M059J (cell line): ENCODE data around the gene NEU4. TPM values are rescaled to one million over a fixed set of nuclear protein-coding genes. Genes with fewer than 3 reads are reported as not detected.
A peak's percentile ranks its signal among the peaks of the same experiment; 100 is the strongest.

ENCODE experiments used
- DNase-seq: peaks from one replicate; pipeline ENCODE4 v3.0.0-alpha.2; 2012; ENCODE audit warnings: low read depth
- total RNA-seq: library from RNA; depleted of rRNA; stranded (reverse); fragments of >200 nt; shearing (Covaris generic); gene quantifications from 2 replicates; pipeline ENCODE4 v1.2.3, GENCODE V29; 2014

Gene NEU4
- total RNA-seq, 1 experiment from 2014 or later, result not detected

GRCh38 chr2:241852116-241852980 lies 43.4 kb downstream of the NEU4 start:
- no peak for DNase-seq

- no peak for DNase-seq
Observed at GRCh38 chr2:241852981-241853631, 44.1 kb downstream of the NEU4 start.

GRCh38 chr2:241853651-241854341 lies 44.8 kb downstream of the NEU4 start:
- peak; percentile 65 for DNase-seq

- DNase-seq, result no peak
Observed at GRCh38 chr2:241854342-241855244, 45.6 kb downstream of the NEU4 start.

- no peak for DNase-seq
Observed at GRCh38 chr2:241855245-241855887, 46.4 kb downstream of the NEU4 start.

GRCh38 chr2:241855888-241856422 lies 47.0 kb downstream of the NEU4 start:
- no peak for DNase-seq

GRCh38 chr2:241857041-241857541 lies 48.1 kb downstream of the NEU4 start:
- no peak for DNase-seq

GRCh38 chr2:241857572-241858121 lies 48.7 kb downstream of the NEU4 start:
- no peak for DNase-seq

GRCh38 chr2:241858206-241859016 lies 49.4 kb downstream of the NEU4 start, which contains the start of gene PDCD1:
TSS of gene PDCD1 (minus strand) at chr2:241858894. CDS start at chr2:241858838, 56 bp downstream.
- DNase-seq, result no peak

- DNase-seq, result no peak
Observed at GRCh38 chr2:241859017-241859435, 50.0 kb downstream of the NEU4 start.

- DNase-seq, result no peak
Observed at GRCh38 chr2:241859436-241860183, 50.6 kb downstream of the NEU4 start.

- no peak for DNase-seq
Observed at GRCh38 chr2:241860184-241861078, 51.4 kb downstream of the NEU4 start.

- DNase-seq, result no peak
Observed at GRCh38 chr2:241861264-241861663, 52.3 kb downstream of the NEU4 start.

GRCh38 chr2:241862093-241862492 lies 53.1 kb downstream of the NEU4 start:
- no peak for DNase-seq

- no peak for DNase-seq
Observed at GRCh38 chr2:241862775-241863535, 54.0 kb downstream of the NEU4 start.

- no peak for DNase-seq
Observed at GRCh38 chr2:241863536-241863954, 54.6 kb downstream of the NEU4 start.
